ENCODE measurements around the gene ANKRD16. TPM values are rescaled to one million over a fixed set of nuclear protein-coding genes. Genes with fewer than 3 reads are reported as not detected.

The ANKRD16 gene
- total and polyA plus RNA-seq, 2 of the 13 experiments (the other 11 are each of a cell fraction or from before 2014, with no cell fraction given), result 8.0 to 11.4 TPM

DNA sequence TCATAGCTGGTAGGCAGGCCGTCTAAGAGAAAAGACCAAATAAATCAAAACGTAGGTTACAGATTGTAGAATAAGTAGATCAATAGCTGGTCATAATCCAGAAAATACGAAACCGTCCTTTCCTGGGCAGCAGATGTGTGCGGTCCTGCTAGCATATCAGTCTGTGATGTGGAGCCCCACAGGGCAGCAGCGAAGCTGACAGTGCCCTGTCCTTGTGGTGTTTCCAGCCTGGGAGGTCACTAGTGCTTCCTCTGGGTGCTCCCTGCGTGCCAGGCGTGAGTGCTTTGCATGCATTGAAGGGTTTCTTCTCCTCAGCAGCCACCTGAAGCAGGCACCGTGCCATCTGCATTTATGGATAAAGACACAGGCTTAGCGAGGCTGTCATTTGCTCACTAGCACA, 45.9 kb upstream of the ANKRD16 start:
- in situ Hi-C loops (cut with HindIII; ENCODE audit: extremely low pct_ligation_motif_present, low pct_unique_long_range_greater_than_20kb), result no loop called here
- Histone ChIP-seq H2AFZ (ENCODE audit: low read length) (no peak overlapping the region), H3K27me3 (ENCODE audit: control insufficient read depth in 1 of 2, insufficient read depth in 2 of 2, low read length in 2 of 2) (no peaks in the 10 kb centered on the region), H3K27ac (ENCODE audit: extremely low read length, insufficient read depth, low read length) (no peak overlapping the region), H3K9ac (ENCODE audit: insufficient read depth, low read depth, low read length) (no peak overlapping the region), H3K4me2 (ENCODE audit: low read depth, low read length) (no peak overlapping the region), H4K20me1 (ENCODE audit: insufficient read depth, low read length) (no peaks in the 10 kb centered on the region), H3K9me3 (ENCODE audit: low read length) (no peaks in the 10 kb centered on the region), H3K79me2 (ENCODE audit: insufficient read depth, low read length) (no peaks in the 10 kb centered on the region), H3K4me1 (ENCODE audit: insufficient read depth, low read length) (no peaks in the 10 kb centered on the region), H3K36me3 (replicated peaks in 1 of 2; ENCODE audit: control insufficient read depth in 1 of 2, insufficient read depth in 2 of 2, low read length in 2 of 2) (peaks cover 6 to 50% of the 10 kb centered on the region in 2 experiments; a peak in 4 of 5 replicates), H3K4me3 (replicated peaks in 1 of 3; ENCODE audit: insufficient read depth in 1 of 3, low read depth in 2 of 3, low read length in 3 of 3) (no peak overlapping the region)
- BruUV-seq (replicated peaks), result no TSS peak
- ChIA-PET CTCF (ENCODE audit: low intra/inter-chr PET ratio, low total read pairs) (no interaction called here), POLR2A (no interaction called here)
- TF ChIP-seq ZFP90 (CRISPR knock-in tag; IDR thresholded peaks at IDR 0.05; ENCODE audit: borderline replicate concordance) (no peak), ZNF124 (CRISPR knock-in tag; IDR thresholded peaks at IDR 0.05) (no peak), ZNF616 (CRISPR knock-in tag; IDR thresholded peaks at IDR 0.05; ENCODE audit: low read depth) (no peak), PHF20 (CRISPR knock-in tag; IDR thresholded peaks at IDR 0.05) (no peak), ZNF724P (CRISPR knock-in tag; IDR thresholded peaks at IDR 0.05; ENCODE audit: borderline replicate concordance) (no peak), AKAP8 (CRISPR knock-in tag; IDR thresholded peaks at IDR 0.05) (no peak), ZNF564 (CRISPR knock-in tag; IDR thresholded peaks at IDR 0.05) (no peak), MXD4 (CRISPR knock-in tag; IDR thresholded peaks at IDR 0.05) (no peak)
- TF ChIP-seq, protein P1, sequence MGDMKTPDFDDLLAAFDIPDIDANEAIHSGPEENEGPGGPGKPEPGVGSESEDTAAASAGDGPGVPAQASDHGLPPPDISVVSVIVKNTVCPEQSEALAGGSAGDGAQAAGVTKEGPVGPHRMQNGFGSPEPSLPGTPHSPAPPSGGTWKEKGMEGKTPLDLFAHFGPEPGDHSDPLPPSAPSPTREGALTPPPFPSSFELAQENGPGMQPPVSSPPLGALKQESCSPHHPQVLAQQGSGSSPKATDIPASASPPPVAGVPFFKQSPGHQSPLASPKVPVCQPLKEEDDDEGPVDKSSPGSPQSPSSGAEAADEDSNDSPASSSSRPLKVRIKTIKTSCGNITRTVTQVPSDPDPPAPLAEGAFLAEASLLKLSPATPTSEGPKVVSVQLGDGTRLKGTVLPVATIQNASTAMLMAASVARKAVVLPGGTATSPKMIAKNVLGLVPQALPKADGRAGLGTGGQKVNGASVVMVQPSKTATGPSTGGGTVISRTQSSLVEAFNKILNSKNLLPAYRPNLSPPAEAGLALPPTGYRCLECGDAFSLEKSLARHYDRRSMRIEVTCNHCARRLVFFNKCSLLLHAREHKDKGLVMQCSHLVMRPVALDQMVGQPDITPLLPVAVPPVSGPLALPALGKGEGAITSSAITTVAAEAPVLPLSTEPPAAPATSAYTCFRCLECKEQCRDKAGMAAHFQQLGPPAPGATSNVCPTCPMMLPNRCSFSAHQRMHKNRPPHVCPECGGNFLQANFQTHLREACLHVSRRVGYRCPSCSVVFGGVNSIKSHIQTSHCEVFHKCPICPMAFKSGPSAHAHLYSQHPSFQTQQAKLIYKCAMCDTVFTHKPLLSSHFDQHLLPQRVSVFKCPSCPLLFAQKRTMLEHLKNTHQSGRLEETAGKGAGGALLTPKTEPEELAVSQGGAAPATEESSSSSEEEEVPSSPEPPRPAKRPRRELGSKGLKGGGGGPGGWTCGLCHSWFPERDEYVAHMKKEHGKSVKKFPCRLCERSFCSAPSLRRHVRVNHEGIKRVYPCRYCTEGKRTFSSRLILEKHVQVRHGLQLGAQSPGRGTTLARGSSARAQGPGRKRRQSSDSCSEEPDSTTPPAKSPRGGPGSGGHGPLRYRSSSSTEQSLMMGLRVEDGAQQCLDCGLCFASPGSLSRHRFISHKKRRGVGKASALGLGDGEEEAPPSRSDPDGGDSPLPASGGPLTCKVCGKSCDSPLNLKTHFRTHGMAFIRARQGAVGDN (CRISPR knock-in tag; IDR thresholded peaks at IDR 0.05), result no peak
- TF ChIP-seq, protein P2, sequence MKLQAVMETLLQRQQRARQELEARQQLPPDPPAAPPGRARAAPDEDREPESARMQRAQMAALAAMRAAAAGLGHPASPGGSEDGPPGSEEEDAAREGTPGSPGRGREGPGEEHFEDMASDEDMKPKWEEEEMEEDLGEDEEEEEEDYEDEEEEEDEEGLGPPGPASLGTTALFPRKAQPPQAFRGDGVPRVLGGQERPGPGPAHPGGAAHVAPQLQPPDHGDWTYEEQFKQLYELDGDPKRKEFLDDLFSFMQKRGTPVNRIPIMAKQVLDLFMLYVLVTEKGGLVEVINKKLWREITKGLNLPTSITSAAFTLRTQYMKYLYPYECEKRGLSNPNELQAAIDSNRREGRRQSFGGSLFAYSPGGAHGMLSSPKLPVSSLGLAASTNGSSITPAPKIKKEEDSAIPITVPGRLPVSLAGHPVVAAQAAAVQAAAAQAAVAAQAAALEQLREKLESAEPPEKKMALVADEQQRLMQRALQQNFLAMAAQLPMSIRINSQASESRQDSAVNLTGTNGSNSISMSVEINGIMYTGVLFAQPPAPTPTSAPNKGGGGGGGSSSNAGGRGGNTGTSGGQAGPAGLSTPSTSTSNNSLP (IDR thresholded peaks at IDR 0.05; ENCODE audit: low read depth, low read length), result no peak
- TF ChIP-seq, protein P3, sequence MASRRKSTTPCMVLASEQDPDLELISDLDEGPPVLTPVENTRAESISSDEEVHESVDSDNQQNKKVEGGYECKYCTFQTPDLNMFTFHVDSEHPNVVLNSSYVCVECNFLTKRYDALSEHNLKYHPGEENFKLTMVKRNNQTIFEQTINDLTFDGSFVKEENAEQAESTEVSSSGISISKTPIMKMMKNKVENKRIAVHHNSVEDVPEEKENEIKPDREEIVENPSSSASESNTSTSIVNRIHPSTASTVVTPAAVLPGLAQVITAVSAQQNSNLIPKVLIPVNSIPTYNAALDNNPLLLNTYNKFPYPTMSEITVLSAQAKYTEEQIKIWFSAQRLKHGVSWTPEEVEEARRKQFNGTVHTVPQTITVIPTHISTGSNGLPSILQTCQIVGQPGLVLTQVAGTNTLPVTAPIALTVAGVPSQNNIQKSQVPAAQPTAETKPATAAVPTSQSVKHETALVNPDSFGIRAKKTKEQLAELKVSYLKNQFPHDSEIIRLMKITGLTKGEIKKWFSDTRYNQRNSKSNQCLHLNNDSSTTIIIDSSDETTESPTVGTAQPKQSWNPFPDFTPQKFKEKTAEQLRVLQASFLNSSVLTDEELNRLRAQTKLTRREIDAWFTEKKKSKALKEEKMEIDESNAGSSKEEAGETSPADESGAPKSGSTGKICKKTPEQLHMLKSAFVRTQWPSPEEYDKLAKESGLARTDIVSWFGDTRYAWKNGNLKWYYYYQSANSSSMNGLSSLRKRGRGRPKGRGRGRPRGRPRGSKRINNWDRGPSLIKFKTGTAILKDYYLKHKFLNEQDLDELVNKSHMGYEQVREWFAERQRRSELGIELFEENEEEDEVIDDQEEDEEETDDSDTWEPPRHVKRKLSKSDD (CRISPR knock-in tag; IDR thresholded peaks at IDR 0.05; ENCODE audit: low read depth), result no peak
- no peak for FAIRE-seq
- intact Hi-C loops (cut with micrococcal nuclease; ENCODE audit: unreplicated experiment), result no loop called here
- DNase-seq (ENCODE audit: low spot score), result no peak
- WGBS (ENCODE audit: low lambda C conversion rate), result over 99% methylated on average over 9 of the region's 10 CpGs
- ATAC-seq, result no peak
